HG03045 (cell line): ENCODE data around the gene RYR2.
"Not testable (repeated sequence)": the region's sequence is repeated elsewhere in the genome, so short reads cannot be mapped to it uniquely, and the experiment has no call there.

Source experiments
- ATAC-seq: cut with Tn5 transposase; IDR thresholded peaks from one replicate; pipeline ENCODE4 v1.9.1; 2021; ENCODE audit warnings: mild to moderate bottlenecking, moderate library complexity; ENCODE audit not compliant: unreplicated experiment

Gene RYR2

DNA sequence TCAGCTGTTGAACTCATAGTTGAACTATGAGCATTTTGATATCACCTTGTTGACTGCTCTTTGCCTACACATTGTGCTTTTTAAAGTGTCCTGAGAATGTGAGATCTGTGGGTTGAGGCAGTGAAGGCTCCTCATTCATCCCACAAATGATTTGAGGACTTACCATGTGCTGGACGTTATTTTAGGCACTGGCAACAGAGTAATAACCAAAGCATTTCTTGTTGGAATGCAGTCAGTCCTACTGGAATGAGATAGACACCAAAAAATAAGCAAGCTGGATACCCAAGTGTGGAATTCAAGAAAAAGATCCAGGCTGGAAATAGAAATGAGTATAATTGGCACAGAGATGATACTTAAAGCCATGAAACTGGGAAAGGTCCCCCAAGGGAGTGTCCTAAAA, 775.3 kb downstream of the RYR2 start:
- no peak for ATAC-seq

- ATAC-seq, result not testable (repeated sequence)
Measured at GRCh38 chr1:237820634-237821033, 778.6 kb downstream of the RYR2 start.

GRCh38 chr1:237832858-237833257, 790.9 kb downstream of the RYR2 start:
- no peak for ATAC-seq

GRCh38 chr1:237834048-237834447, 792.1 kb downstream of the RYR2 start:
- no peak for ATAC-seq

DNA sequence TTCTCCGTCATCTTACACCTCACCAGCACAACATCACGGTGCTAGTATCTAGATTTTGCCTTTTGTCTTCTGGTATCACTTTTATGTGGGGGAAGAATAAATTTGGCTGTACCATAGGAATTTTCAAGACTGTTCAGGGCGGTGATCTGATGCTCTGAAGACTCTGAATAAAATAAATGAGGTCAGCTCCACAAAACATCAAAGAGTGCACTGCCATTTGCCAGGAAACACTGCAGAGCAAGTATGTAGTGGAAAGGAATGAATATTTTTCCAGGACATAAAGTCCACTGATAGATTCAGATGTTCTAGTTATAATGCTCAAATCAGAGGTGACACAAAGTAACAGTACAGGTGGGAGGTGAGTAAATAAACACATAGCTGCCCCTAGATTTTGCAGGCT, 792.5 kb downstream of the RYR2 start:
- no peak for ATAC-seq

DNA sequence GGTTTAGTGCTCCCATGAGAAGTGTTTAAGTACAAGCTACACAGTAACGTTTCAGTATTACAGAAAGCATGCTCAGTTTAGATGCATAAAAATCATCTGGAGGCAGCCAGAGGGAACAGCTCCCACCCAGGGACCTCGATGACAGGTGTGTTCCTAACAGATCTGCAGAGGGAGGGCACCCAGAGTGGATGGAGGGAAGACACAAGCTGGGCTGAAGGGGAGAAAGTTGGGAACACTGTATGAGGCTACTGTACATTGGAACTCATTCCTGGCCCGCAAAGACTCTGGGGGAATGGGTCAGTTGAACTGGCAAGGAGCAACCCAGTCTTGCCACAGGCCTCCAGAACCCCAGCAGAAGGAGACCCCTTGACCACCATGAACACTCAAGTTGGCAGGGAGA, 796.3 kb downstream of the RYR2 start:
- ATAC-seq, result no peak

- ATAC-seq, result no peak
Measured at GRCh38 chr1:237838904-237839534, 797.0 kb downstream of the RYR2 start.

DNA sequence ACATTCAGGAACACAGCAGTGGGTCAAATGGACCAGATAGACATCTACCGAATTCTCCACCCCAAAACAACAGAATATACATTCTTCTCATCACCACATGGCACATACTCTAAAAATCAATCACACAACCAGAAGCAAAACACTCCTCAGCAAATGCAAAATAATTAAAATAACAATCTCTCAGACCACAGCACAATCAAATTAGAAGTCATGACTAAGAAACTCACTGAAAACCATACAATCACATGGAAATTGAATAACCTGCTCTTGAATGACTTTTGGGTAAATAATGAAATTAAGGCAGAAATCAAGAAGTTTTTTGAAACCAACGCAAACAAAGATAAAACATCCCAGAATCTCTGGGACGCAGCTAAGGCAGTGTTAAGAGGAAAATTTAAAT, 799.5 kb downstream of the RYR2 start:
- ATAC-seq, result no peak

- not testable (repeated sequence) for ATAC-seq
Measured at GRCh38 chr1:237843516-237843915, 801.5 kb downstream of the RYR2 start.

GRCh38 chr1:237851210-237851845, 809.3 kb downstream of the RYR2 start:
- no peak for ATAC-seq

DNA sequence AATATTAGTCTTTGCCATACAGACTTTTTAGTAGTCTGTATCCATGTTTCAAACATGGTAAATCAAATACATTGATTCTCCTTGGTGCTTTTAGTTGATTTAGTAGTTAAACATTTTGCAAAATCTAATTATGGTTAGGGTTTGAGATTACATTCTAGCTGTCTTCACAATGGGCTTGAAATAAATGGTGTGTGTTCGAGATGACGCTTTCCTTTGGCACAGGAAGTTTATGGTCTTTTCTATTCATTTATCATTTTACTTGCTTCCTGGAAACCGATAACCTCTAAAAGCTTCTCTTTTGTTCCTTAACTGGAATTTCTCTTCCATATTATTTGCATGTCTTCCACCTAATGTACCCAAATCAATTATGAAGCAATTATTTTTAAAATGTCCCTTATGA, 810.4 kb downstream of the RYR2 start:
- ATAC-seq, result no peak

- no peak for ATAC-seq
Measured at GRCh38 chr1:237857455-237857854, 815.5 kb downstream of the RYR2 start.

DNA sequence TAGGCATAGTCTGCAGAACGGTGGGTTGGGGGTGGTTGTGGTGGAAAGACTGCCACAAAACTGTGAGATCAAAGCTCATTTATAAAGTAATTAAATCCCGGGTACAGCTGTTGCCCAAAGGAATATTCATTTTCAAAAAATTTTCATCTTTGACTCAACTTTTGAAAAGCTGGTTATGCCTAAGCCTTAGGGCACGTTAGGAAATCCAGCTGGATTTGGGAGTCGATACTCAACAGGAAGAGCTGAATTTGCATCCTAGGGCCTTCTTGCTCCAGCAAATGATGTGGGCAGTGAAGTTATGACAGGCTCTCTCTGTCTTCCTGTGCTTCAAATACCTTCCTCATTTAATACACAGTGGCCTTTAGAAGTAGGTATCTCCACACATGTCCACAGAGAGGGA, 817.0 kb downstream of the RYR2 start:
- no peak for ATAC-seq

DNA sequence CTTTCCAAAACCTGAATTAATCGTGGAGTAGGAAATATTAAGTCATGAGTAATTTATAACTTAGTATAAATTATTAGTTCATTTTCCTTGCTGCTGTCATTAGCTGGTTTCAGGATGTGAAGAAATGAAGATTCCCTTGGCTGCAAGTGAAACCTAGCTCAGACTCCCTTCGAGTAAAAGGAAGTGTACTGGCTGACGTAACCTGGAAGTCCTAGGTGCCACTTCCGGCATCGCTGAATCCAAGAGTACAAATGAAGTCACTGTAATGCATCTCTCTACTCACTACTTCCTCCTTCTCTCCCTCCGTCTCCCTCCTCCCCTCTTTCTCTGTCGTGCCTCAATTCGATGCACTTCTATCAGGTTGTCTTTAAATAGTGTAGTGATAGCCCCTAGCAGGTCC, 820.0 kb downstream of the RYR2 start:
- ATAC-seq, result no peak

- ATAC-seq, result no peak
Measured at GRCh38 chr1:237863234-237863633, 821.2 kb downstream of the RYR2 start.

GRCh38 chr1:237864338-237865244, 822.6 kb downstream of the RYR2 start:
- ATAC-seq, result no peak

- ATAC-seq, result no peak
Measured at GRCh38 chr1:237867380-237867888, 825.5 kb downstream of the RYR2 start.

DNA sequence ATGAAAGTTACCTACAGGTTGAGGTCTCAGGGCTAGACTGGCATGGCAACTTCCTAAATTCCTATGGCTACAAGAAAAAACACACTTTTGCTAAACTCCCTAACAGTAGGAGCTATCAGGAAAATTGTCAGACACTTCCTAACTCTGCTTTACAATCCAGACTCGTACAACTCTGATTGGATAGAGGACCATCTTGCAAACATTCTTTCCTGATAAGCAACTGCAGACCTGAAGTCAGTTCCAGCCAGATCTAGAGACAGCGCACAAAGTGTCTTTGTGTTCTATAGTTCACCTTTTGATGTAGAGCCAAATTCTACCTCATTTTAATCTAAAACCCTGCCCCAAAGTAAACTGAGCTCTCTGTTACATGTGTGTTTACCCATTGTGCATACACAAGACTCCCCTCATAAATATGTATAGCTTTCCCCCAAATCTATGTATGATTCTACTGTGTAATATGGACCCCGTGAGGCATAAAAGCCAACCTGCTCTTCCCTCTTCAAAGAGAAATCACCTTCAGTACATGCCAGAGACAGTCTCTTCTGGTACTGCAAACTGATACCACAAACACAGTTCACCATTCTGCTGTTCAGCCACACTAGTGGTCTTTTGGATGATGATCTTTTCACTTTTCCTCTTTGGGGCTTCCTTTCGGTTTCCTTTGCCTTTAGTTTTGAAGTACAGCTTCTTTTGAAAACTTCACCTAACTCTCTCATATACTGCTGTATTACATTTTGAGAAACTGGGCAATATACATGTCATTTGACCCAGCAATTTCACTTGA, 827.0 kb downstream of the RYR2 start:
- ATAC-seq, result no peak

- ATAC-seq, result no peak
Measured at GRCh38 chr1:237873487-237874211, 831.7 kb downstream of the RYR2 start.

DNA sequence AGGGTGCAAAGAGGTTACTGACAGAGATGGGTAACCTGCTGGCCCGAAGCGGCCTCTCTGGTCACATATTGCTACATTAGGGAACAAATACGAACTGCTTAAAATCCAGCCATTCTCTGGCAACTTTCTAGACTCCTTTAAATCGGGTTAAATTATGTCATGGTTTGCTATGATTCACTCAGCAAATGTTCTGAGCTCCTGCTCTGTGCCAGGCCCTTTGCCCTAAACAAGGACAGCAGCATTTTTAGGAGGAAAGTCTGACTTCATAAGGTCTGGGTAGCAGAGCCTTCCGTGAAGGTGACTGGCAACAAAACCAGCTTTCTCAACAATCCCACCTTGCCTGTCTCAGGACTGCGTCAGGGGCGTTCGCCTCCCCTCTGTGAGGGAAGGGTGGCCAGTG, 833.3 kb downstream of the RYR2 start:
- ATAC-seq, result no peak
